NCI-H510A treated with DMSO at 0.1 percent for 48 hours (cell line): ENCODE measurements around the gene SPC24.
"Not testable (repeated sequence)": the region's sequence is repeated elsewhere in the genome, so short reads cannot be mapped to it uniquely, and the experiment has no call there.

Source experiments
- DNase-seq: peaks from one replicate; lab custom pipeline; 2025; lab: John Stamatoyannopoulos, UW

Gene SPC24

DNA sequence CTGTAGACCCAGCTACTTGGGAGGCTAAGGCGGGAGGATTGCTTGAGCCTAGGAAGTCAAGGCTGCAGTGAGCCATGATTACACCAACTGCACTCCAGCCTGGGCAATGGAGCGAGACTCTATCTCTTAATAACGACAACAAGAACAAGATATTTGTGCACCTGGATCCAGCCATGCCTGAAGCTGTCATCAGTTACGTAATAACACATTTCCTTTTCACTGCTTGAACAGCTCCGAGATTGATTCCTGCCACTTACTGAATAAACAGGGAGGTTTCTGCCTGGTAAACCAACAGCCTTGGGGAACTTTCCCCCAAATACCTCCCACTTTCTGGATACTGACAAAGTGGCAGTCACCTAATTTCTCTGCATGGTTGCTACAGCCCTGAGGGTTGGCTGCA lies 36.4 kb upstream of the SPC24 start:
- no peak for DNase-seq

DNA sequence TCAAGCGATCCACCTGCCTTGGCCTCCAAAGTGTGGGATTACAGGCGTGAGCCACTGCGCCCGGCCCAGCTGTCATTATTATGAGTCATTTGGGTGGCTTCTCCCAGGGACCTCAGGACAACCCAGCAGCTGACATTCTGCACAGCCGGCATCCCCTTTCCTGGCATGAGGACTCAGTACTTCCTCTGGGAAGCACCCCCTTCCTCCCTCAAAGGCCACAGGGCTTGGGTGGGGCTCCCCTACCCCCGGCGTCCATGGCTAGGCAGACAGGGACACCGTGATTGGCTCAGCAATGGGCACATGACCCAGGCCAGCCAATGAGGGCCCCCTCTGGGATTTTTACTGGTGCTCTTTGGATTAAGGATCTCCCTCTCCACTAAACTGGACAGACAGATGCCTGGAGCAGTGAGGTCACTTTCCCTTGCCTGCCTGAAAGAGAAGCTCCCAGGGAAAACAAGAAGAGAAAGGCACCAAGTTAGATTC lies 35.7 kb upstream of the SPC24 start:
- DNase-seq: no peak

DNA sequence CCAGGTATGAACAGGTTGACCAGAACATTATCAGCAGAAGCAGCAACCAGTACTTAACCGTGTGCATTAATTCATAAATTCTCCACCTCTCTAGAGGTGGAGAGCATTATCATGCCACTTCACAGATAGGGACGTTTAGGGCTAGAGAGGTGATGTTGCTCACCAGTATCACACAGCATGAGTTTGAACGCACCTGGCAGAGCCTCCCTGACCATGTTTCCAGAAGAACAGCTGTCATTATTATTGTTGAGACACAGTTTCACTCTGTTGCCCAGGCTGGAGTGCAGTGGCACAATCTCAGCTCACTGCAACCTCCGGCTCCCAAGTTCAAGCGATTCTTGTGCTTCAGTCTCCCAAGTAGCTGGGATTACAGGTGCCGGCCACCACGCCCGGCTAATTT lies 34.9 kb upstream of the SPC24 start:
- DNase-seq: no peak

DNA sequence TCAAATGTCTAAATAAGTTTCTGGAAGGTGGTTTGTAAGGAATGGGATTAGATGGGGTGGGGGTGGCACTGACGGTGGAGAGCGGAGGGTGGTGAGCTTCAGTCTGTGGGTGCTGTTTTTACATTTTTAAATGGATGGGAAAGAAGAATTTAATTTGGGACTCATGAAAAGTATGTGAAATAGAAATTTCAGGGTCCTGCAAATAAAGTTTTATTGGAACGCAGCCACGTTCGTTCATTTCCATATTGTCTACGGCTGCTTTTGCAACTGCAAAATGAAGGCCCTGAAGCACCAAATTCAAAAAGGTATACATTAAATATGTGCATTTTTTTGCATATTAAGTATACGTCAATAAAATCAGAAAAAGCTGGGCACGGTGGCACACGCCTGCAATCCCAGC lies 31.9 kb upstream of the SPC24 start:
- no peak for DNase-seq

DNA sequence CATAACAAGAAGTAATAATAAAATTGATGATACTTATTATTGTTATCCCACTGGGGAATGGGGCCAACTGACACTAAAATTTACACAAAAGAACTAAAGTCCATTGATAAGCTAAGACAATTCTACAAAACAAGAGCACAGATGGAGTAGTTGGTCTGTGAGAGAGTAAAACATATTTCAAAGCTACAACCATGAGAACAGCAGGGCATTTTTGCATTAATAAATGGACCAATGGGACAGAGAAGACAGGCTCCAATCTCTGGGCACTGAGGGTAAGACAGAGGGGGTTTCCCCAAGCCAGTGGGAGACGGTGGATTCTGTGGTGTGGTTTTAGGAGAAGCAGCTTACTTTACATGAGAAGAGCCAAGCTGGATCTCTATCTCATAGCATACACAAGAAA lies 27.4 kb upstream of the SPC24 start:
- no peak for DNase-seq

DNA sequence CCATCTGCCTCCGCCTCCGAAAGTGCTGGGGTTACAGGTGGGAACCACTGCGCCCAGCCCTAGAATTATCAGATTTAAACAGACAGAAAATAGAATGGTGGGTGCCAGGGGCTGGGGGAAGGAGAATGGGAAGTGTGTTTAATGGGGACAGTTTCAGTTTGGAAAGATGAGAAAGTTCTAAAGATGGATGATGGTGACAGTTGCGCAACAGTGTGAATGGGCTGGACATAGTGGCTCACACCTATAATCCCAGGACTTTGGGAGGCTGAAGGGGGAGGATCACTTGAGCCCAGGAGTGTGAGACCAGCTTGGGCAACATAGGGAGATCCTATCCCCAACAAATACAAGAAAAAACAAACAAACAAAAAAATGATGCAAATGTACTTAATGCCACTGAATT lies 25.9 kb upstream of the SPC24 start:
- DNase-seq: no peak

DNA sequence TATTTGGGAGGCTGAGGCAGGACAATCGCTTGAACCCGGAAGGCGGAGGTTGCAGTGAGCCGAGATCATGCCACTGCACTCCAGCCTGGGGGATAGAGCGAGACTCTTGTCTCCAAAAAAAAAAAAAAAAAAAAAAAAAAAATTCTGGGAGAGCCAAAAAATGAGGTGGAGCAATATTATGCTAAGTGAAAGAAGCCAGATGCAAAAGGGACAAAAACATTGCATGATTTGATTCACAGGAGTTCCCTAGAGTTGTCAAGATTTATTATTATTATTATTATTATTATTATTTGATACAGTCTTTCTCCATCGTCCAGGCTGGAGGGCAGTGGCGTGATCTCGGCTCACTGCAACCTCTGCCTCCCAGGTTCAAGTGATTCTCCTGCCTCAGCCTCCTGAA lies 25.4 kb upstream of the SPC24 start:
- not testable (repeated sequence) for DNase-seq

DNA sequence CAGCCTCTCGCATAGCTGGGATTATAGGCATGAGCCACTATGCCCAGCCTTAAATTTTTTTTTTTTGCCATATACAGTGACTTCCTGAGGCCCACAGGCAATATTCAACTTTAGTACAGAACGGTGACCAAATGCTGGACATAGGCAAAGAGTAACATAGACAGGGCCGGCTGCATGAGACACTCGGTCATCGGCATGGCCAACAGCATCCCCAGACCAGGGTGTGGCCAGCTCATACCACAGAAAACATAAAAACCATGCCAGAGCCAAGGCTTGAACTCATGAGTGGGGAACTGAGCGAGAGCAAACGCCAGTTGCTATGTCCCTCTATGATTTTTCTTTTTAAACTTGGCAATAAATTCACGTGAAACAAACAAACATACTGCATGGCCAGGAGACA lies 24.8 kb upstream of the SPC24 start:
- no peak for DNase-seq

DNA sequence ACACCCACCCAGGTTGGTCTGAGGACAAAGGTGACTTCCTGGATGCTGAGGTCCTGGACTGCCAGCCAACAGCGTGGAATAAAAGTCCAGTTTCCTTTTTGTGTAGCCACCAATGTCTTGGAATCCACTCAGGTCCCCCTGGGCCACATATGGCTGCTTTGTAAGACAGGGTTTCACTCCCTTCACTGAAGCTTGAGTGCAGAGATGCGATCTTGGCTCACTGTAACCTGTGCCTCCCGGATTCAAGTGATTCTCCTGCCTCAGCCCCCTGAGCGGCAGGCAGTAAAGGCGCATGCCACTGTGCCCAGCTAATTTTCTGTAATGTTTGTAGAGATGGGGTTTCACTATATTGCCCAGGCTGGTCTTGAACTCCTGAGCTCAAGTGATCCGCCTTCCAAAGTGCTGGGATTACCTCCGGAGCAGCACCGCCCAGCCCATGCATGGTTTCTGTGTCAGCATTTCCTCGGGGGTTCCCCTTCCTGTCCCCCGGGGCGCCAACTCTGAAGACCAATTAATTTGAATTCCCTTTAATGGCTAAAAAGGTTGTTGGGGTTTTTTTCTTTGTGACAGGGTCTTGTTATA lies 24.2 kb upstream of the SPC24 start:
- no peak for DNase-seq

DNA sequence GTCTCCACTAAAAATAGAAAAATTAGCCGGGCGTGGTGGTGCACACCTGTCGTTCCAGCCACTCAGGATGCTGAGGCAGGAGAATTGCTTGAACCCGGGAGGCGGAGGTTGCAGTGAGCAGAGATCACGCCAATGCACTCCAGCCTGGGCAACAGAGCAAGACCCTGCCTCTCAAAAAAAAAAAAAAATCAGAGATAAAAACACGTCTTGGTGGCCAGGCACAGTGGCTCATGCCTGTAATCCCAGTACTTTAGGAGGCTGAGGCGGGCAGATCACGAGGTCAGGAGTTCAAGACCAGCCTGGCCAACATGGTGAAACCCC lies 23.5 kb upstream of the SPC24 start:
- not testable (repeated sequence) for DNase-seq

DNA sequence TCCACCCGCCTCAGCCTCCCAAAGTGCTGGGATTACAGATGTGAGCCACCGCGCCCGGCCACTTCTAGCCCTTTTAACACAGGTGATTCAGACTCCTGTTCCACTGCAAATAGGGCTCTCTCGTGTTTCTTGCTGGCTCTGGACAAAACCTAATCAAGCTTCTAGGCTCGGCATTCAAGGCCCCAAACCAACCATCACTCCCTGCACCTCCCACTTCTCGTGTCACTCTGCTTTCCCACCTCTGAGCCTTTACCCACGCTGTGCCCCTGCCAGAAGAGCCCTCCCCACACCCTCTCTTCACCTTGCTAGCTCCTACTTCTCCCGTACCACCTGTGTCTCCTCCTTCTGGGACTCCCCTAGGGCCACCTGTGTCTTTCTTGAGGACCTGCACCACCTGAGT lies 22.0 kb upstream of the SPC24 start:
- no peak for DNase-seq

DNA sequence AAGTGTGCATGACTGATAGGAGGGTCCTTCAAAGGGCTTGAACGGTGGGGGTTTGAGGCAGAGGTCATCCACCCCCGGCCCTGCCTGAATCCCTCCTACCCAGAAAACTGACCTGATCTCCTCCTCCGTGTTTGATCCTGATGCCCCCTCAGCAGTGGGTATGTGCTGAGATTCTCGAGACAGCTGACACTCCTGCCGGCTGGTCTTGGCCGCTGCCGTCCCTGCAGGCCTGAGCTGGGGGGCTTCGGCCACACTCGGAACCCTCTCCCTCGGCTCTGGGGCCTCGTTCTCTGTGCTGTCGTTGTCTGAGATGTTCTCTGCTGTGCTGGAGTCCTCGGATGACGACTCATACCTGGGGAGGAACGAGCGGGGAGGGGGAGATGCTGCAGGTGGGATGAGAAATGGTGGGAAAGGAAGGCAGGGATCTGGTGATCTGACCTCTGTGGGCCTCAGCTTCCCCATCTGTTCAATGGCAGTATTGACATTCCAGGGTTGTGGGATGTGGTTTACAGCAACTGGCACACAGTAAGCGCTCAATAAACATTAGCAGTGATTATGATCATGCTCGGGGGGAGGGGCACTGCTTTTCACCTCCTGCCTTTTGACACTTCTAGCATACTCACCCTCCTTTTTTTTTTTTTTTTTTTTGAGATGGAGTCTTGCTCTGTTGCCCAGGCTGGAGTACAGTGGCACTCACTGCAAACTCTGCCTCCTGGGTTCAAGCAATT lies 21.0 kb upstream of the SPC24 start:
- DNase-seq: no peak

DNA sequence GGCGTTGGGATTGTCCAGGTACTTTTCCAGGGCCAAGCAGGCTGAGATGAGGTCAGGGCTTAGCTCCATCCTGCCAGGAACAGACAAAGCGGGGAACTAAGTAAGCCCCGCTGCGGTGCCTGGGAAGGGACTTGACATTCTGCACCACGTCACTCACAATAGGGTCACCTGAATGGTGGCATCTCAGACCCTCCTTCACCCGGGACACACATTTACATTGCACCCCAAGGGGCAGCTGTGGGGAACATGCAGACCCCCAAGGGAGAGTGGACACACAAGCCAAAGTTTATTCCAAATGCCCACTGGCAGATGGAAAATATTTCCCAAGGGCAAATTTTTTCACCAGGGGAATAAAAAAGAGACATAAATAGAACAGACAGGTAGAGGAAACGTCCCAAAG lies 20.3 kb upstream of the SPC24 start:
- no peak for DNase-seq

DNA sequence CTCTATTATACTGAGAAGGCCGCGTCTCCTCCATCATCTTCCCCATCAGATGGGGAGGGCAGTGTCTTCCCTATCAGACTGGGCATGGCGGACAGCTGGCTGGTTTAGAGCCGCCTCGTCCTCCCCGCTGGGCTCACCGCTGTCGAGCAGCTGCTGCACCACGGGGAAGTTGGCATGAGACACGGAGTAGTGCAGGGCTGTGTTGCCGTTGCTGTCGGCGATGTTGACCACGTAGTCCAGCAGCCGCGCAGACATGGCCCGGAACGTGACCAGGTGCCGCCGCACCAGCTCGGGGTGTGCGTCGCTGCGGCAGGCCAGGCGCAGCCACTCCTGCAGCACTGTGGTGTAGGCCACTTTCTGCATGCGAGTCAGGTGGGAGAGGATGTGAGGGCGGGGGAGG lies 18.8 kb upstream of the SPC24 start:
- no peak for DNase-seq

DNA sequence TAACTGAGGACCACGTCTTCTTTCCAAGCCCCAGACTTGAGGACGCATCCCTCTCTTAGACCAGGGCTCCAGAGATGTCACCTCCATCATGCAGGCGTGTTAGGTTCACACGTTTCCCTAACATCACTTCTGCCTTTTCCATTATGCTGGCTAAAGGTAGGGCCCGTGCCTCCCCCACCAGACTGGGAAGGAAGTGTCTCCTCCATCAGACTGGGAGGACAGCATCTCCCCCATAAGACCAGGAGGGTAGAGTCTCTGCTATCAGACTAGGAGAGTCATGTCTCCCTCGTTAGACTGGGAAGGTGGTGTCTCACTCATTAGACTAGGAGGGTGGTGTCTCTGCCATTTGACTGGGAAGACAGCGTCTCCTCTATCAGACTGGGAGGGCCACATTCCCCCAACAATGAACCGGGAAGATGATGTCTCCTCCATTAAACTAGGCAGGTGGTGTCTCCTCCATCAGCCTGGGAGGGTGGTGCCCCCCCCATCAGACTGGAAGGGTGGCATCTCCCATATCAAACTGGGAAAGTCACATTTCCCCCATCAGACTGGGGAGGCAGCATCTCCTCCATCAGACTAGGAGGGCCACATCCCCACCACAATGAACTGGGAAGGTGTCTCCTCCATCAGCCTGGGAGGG lies 18.1 kb upstream of the SPC24 start:
- no peak for DNase-seq

DNA sequence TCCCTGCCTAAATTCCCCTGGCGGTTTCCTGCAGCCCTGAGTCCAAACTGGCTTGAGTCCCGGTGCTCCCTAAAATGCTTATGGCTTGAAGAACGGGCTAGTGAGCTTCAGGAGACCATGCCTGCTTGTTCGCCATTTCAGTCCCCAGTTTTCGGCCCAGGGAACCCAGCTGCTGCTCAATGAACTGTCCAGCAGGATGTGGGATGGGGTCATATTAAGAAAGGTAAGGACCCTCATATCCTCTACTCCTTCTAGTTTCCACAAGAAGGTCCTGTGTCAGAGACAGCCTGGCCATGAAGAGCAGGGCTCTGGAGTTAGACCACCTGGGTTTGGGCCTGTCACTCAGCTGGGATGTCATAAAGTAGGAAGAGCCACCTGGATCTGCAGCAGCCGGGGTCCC lies 17.0 kb upstream of the SPC24 start:
- no peak for DNase-seq

DNA sequence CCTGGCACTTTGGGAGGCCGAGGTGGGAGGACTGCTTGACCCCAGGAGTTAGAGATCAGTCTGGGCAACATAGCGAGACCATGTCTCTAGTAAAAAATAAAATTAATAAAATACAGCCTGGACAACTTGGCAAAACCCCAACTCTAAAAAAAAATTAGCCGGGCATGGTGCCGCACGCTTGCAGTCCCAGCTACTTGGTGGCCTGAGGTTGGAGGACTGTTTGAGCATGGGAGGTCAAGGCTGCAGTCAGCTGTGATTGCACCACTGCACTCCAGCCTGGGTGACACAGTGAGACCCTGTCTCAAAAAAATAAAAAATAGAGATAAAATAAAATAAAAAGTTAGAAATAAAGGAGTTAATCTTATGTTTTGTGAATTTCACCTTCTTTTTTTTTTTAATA lies 15.6 kb upstream of the SPC24 start:
- DNase-seq: no peak

DNA sequence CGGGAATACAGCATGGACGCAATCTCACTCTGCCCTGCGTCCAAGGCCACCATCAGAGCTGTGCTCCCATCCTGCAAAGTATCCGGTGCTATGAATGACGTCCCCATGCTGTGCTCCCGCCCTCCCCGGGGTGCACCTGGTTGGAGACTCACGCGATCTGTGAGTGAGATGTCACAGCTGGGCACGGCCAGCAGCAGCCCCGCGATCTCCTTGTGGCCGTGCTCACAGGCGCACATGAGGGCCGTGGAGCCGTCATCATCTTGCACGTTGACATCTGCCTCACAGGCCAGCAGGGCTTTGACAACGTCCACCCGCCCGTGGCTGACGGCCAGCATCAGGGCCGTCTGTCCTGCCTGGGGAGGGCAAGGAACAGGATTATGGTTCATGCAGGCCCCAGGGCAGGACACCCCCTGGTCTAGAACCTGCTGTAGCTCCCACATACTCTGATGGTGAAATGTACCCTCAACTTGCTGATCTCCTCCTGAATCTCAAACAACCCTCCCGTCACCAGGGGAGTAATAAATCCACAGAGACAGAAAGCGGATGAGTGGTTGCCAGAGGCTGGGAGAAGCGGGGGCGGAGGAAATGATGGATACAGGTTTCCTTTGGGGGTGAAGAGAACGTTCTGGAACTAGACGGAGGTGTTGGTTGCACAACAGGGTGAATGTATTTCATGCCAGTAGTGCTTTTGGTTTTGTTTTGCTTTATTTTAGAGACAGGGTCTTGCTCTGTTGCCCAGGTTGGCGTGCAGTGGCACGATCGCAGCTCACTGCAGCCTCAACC lies 14.5 kb upstream of the SPC24 start:
- DNase-seq: no peak

DNA sequence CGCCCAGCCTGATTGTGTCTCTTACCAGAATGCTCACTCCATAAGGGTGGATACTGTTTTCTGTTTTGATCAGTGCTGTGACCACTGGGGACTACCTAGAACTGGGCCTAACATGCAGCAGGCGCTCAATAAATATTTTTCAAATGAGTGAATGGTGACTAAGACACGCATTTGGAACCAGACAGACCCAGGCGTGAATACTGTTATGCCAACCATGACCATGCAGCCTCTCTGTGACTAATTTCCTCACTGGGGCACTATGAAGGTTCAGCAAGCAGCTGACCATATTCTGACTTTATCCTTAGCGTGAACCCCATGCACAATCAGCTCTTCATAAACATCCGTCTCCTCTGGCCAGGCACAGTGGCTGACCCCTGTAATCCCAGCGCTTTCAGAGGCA lies 13.0 kb upstream of the SPC24 start:
- no peak for DNase-seq

DNA sequence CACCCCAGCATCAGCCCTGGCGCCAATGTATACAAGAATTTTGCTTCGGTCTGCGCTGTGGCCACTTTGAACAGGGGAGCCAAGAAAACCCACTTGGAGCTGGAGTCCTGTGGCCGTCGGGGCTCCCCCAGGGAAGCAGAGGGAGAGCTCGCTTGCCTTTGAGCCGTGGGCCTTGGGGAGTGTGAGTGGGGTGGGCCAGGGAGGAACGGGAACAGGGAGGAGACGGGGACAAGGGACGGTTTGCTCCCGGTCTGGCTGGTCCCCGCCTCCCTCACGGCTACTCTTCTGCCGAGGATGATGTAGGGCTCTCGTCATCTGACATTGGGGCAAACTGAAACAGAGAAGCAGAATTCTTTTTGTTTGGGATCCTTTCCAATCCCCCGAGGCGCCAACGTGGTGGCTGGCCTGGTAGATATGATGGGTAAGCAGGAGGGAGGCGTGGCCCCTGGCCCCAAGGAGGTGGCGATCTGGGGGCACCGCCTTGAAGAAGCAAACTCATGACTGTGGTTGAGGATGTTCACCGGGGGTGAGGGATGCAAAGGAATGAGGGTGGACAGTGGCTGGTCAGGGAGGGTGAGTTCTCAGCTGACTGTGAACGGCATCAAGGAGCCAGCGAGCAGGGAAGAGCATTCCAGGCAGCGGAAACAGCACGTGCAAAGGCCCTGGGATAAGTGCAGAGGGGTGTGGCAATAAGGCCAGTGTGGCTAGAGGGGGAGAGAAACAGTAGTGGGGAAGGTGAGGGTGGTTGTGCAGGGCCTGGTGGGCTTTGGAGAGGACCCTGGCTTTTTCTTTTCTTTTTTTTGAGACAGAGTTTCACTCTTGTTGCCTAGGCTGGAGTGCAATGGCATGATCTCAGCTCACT lies 10.9 kb upstream of the SPC24 start:
- DNase-seq: no peak

DNA sequence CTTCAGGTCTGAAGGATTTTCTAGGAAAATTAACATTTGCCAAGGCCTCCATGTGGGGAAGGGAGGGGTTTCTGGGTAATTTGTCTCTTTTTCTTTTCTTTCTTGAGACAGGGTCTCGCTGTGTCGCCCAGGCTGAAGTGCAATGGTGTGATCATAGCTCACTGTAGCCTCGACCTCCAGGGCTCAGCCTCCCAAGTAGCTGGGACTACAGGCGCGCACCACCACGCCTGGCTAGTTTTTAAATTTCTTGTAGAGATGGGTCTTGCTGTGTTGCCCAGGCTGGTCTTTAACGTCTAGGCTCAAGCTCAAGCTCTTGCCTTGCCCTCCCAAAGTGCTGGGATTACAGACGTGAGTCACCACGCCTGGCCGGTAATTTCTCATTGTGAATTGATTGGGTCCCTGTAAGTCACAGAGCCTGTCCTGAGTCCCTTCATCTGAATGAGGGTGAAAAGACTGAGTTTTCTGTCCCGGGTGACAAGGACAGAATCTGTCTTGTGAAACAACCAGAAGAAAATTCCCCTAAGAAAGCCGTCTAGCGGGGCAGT lies 10.0 kb upstream of the SPC24 start:
- no peak for DNase-seq
